Astrocyte (in vitro differentiated cells and primary cell): ENCODE data around the gene PPP6R2.

Experiments
- CTCF ChIP-seq: IDR thresholded peaks from 2 replicates; pipeline ENCODE4 v1.5.1; 2011; ENCODE audit warnings: low read depth, mild to moderate bottlenecking, inconsistent platforms, low read length, moderate library complexity; ENCODE audit not compliant: insufficient read depth
- EZH2 ChIP-seq: IDR thresholded peaks from 2 replicates; pipeline ENCODE4 v1.6.1; 2012; ENCODE audit warnings: mild to moderate bottlenecking, low read length, inconsistent platforms; ENCODE audit not compliant: insufficient read depth

GRCh38 chr22:50438305-50439275 lies 95.5 kb downstream of the PPP6R2 start:
- TF ChIP-seq CTCF (no peak), EZH2 (no peak)
